GM06990 (cell line): ENCODE results near the gene FBXL4.
"Not testable (repeated sequence)": the region's sequence is repeated elsewhere in the genome, so short reads cannot be mapped to it uniquely, and the experiment has no call there.

ENCODE experiments used
- DNase-seq: peaks from one replicate; pipeline ENCODE4 v3.0.0-alpha.2; 2011; ENCODE audit not compliant: insufficient read length; ENCODE audit errors: extremely low read depth
- H3K27me3 ChIP-seq: replicated peaks from 2 replicates; pipeline ENCODE4 v1.6.0; 2011; ENCODE audit warnings: low read length; ENCODE audit not compliant: control insufficient read depth, insufficient read depth
- H3K36me3 ChIP-seq: 2 replicates; pipeline ENCODE4 v1.5.1; 2011; ENCODE audit warnings: low read length; ENCODE audit not compliant: control insufficient read depth, insufficient read depth
- H3K4me3 ChIP-seq: replicated peaks from 2 replicates; pipeline ENCODE4 v1.5.1; 2011; ENCODE audit warnings: low read depth, mild to moderate bottlenecking, control low read depth, low read length
- TF ChIP-seq, protein P1 (sequence below): IDR thresholded peaks from 2 replicates; pipeline ENCODE4 v1.5.1; 2011; ENCODE audit warnings: low read length, control low read depth, mild to moderate bottlenecking, inconsistent platforms; ENCODE audit not compliant: insufficient read depth, poor library complexity, severe bottlenecking

Gene FBXL4

DNA sequence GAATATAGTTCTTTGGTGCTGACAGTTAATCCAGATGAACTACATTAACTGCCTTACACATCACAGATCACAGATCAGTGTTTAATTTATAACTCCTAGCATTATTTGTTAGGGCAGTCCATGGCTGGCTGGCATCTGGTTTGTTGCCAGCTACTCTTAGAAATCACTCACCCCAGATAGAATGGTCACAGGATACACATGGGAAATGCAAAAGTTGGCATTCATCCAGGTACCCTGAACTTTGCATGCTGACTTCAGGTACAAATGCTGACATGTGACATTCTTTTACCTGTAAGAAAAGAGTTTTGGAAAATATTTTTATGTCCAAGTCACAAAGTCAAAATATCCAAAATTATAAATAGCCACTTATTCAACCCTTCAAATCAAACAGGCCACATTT, 20.2 kb downstream of the FBXL4 start:
- TF ChIP-seq, protein P1, sequence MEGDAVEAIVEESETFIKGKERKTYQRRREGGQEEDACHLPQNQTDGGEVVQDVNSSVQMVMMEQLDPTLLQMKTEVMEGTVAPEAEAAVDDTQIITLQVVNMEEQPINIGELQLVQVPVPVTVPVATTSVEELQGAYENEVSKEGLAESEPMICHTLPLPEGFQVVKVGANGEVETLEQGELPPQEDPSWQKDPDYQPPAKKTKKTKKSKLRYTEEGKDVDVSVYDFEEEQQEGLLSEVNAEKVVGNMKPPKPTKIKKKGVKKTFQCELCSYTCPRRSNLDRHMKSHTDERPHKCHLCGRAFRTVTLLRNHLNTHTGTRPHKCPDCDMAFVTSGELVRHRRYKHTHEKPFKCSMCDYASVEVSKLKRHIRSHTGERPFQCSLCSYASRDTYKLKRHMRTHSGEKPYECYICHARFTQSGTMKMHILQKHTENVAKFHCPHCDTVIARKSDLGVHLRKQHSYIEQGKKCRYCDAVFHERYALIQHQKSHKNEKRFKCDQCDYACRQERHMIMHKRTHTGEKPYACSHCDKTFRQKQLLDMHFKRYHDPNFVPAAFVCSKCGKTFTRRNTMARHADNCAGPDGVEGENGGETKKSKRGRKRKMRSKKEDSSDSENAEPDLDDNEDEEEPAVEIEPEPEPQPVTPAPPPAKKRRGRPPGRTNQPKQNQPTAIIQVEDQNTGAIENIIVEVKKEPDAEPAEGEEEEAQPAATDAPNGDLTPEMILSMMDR = no peak
- DNase-seq = no peak
- no peaks in the 10 kb centered on the region for H3K36me3 ChIP-seq
- H3K27me3 ChIP-seq = no peaks in the 10 kb centered on the region
- no peak overlapping the region for H3K4me3 ChIP-seq

DNA sequence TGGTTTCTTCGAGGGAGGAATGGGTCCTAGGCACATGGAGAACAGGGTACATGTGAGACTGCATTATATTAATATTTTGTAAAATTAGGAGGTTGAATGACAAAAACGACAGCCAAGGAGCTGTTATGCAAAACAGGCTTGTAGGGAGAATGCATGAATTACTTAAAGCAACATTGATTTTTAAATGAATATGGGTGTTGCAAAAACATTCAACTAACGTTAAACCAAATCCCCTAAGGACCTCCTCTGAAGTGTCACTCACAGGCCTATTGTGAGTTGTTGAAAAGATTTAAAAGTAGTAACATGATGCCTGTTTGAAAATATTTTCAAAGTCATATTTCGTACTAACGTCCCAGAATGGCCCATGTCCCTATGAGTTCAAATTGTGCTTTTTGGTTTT, 21.9 kb downstream of the FBXL4 start:
- TF ChIP-seq, protein P1 = no peak
- DNase-seq = no peak
- Histone ChIP-seq H3K27me3 (no peaks in the 10 kb centered on the region), H3K4me3 (no peak overlapping the region), H3K36me3 (no peaks in the 10 kb centered on the region)

GRCh38 chr6:98924647-98925046, 23.1 kb downstream of the FBXL4 start:
- no peak for DNase-seq
- no peaks in the 10 kb centered on the region for H3K36me3 ChIP-seq
- no peaks in the 10 kb centered on the region for H3K27me3 ChIP-seq
- H3K4me3 ChIP-seq = no peak overlapping the region
- TF ChIP-seq, protein P1 = no peak

- DNase-seq = no peak
- H3K27me3 ChIP-seq = no peaks in the 10 kb centered on the region
- H3K4me3 ChIP-seq = no peak overlapping the region
- no peaks in the 10 kb centered on the region for H3K36me3 ChIP-seq
- TF ChIP-seq, protein P1 = no peak
Observed at GRCh38 chr6:98920904-98921431, 26.8 kb downstream of the FBXL4 start.

GRCh38 chr6:98910946-98911345, 36.8 kb downstream of the FBXL4 start:
- not testable (repeated sequence) for H3K27me3 ChIP-seq, H3K4me3 ChIP-seq, DNase-seq, H3K36me3 ChIP-seq

DNA sequence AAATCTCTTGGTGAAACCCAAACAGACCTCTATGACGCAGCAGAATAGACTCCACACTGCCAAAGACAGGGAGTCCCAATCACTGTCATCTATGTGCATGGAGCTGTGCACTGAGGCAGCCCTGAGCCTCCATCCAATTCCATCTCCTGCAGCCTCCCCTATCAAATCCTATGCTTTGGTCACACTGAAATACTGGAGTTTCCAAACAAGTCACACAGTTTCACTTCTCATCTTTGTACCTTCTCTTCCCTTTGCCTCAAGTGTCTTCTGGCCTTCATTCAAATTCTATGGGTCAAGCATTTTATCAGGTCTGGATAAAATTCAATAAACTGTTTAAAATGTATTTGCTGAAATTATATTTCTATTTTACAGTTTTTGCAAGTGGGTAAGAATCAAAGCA, 38.5 kb downstream of the FBXL4 start:
- no peak for DNase-seq
- Histone ChIP-seq H3K36me3 (no peaks in the 10 kb centered on the region; the same call in 1 of the 2 replicates), H3K27me3 (no peaks in the 10 kb centered on the region), H3K4me3 (no peak overlapping the region)
- TF ChIP-seq, protein P1 = no peak

DNA sequence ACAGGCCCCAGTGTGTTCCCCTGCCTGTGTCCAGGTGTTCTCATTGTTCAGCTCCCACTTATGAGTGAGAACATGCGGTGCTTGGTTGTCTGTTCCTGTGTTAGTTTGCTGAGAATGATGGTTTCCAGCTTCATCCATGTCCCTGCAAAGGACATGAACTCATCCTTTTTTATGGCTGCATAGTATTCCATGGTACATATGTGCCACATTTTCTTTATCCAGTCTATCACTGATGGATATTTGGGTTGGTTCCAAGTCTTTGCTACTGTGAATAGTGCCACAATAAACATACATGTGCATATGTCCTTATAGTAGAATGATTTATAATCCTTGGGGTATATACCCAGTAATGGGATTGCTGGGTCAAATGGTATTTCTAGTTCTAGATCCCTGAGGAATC, 41.4 kb downstream of the FBXL4 start:
- not testable (repeated sequence) for H3K27me3 ChIP-seq, DNase-seq, H3K4me3 ChIP-seq, H3K36me3 ChIP-seq
